ENCODE results near the gene ZNF784. TPM values are rescaled to one million over a fixed set of nuclear protein-coding genes. Genes with fewer than 3 reads are reported as not detected.
A peak's percentile ranks its signal among the peaks of the same experiment; 100 is the strongest.

The ZNF784 gene
- total and polyA plus RNA-seq, 2 of the 13 experiments (the other 11 are each of a cell fraction or from before 2014, with no cell fraction given): 4.1 to 4.2 TPM

DNA sequence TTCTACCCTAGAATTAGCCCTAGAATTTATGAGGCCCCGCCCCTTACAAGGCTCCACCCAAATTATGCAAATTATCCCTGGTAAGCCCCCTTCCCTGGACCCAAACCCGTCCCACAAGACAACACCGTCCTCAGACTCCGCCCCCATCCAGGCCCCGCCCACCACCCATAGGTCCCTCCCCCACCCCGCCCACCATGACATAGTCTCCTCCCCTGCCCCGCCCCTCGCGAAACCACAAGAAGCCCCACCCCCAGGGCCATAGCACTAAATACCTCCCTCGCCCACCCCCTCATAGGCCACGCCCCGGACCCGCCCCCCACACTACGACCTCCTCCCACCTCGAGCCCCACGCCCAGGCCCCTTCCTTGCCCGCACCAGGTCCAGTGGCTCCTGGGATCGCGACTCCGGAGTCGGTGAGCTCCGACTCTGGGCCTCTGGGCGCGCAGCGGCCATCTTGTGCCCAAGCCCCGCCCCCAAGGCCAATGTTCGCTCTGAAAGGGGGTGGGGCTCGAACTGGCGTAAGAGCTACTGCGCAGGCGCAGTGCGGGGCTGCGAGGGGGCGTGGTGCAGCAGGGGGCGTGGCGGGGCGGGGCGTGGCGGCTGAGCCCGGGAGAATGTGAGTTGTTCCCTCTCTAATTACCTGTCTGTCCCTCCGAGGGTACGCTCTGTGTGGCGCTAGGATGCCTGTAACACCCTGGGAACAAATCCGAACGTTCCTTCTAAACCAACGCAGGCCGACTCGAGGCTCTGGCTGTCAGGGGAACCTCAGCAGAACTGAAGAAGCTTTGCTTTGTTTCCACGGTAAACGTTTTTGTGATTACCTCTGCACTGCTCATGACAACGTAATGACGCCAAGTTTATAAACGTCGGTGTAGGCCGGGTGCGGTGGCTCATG lies at the start of gene ZNF784 (continued):
- TF ChIP-seq, protein P1, sequence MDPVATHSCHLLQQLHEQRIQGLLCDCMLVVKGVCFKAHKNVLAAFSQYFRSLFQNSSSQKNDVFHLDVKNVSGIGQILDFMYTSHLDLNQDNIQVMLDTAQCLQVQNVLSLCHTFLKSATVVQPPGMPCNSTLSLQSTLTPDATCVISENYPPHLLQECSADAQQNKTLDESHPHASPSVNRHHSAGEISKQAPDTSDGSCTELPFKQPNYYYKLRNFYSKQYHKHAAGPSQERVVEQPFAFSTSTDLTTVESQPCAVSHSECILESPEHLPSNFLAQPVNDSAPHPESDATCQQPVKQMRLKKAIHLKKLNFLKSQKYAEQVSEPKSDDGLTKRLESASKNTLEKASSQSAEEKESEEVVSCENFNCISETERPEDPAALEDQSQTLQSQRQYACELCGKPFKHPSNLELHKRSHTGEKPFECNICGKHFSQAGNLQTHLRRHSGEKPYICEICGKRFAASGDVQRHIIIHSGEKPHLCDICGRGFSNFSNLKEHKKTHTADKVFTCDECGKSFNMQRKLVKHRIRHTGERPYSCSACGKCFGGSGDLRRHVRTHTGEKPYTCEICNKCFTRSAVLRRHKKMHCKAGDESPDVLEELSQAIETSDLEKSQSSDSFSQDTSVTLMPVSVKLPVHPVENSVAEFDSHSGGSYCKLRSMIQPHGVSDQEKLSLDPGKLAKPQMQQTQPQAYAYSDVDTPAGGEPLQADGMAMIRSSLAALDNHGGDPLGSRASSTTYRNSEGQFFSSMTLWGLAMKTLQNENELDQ (CRISPR knock-in tag; IDR thresholded peaks at IDR 0.05; ENCODE audit: borderline replicate concordance): no peak
- TF ChIP-seq ZNF781 (CRISPR knock-in tag; IDR thresholded peaks at IDR 0.05; ENCODE audit: borderline replicate concordance, not compliant biosample characterization) (no peak), ZNF441 (CRISPR knock-in tag; IDR thresholded peaks at IDR 0.05; ENCODE audit: borderline replicate concordance) (no peak), BCL6 (CRISPR knock-in tag; IDR thresholded peaks at IDR 0.05) (no peak), ZNF12 (CRISPR knock-in tag; IDR thresholded peaks at IDR 0.05) (no peak), PHF8 (CRISPR knock-in tag; IDR thresholded peaks at IDR 0.05) (peak; percentile 69), ZFP82 (CRISPR knock-in tag; IDR thresholded peaks at IDR 0.05; ENCODE audit: borderline replicate concordance) (no peak), ZNF33B (CRISPR knock-in tag; IDR thresholded peaks at IDR 0.05) (no peak), ATM (IDR thresholded peaks at IDR 0.05; ENCODE audit: borderline replicate concordance) (no peak), ZKSCAN1 (IDR thresholded peaks at IDR 0.05; ENCODE audit: low read length) (no peak), REL (CRISPR knock-in tag; conservative IDR thresholded peaks at IDR 0.05) (no peak), ZNF761 (CRISPR knock-in tag; conservative IDR thresholded peaks at IDR 0.05) (no peak; the same call in 1 of the 2 replicates), BRD4 (CRISPR knock-in tag; IDR thresholded peaks at IDR 0.05) (no peak), TBX2 (CRISPR knock-in tag; IDR thresholded peaks at IDR 0.05; ENCODE audit: borderline replicate concordance) (no peak), GATA4 (IDR thresholded peaks at IDR 0.05; ENCODE audit: borderline replicate concordance, low read depth) (no peak; the same call in 1 of the 2 replicates), AHDC1 (CRISPR knock-in tag; IDR thresholded peaks at IDR 0.05; ENCODE audit: borderline replicate concordance) (no peak)
- TF ChIP-seq, protein P2, sequence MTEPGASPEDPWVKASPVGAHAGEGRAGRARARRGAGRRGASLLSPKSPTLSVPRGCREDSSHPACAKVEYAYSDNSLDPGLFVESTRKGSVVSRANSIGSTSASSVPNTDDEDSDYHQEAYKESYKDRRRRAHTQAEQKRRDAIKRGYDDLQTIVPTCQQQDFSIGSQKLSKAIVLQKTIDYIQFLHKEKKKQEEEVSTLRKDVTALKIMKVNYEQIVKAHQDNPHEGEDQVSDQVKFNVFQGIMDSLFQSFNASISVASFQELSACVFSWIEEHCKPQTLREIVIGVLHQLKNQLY (CRISPR knock-in tag; IDR thresholded peaks at IDR 0.05): no peak
- TF ChIP-seq, protein P3, sequence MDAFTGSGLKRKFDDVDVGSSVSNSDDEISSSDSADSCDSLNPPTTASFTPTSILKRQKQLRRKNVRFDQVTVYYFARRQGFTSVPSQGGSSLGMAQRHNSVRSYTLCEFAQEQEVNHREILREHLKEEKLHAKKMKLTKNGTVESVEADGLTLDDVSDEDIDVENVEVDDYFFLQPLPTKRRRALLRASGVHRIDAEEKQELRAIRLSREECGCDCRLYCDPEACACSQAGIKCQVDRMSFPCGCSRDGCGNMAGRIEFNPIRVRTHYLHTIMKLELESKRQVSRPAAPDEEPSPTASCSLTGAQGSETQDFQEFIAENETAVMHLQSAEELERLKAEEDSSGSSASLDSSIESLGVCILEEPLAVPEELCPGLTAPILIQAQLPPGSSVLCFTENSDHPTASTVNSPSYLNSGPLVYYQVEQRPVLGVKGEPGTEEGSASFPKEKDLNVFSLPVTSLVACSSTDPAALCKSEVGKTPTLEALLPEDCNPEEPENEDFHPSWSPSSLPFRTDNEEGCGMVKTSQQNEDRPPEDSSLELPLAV (CRISPR knock-in tag; conservative IDR thresholded peaks at IDR 0.05; ENCODE audit: low read depth): no peak

Data from HepG2 (cell line).